GM12878 (cell line): ENCODE results near the gene C1S.
"Not testable (repeated sequence)": the region's sequence is repeated elsewhere in the genome, so short reads cannot be mapped to it uniquely, and the experiment has no call there.

ENCODE experiments used
- CBX5 ChIP-seq: sonication (generic); IDR thresholded peaks from 2 replicates; pipeline ENCODE4 v1.6.1; 2016; ENCODE audit warnings: low read depth, moderate library complexity, mild to moderate bottlenecking, inconsistent platforms
- CHD2 ChIP-seq: IDR thresholded peaks from 2 replicates; pipeline ENCODE4 v1.6.1; 2011; ENCODE audit warnings: low read depth, low read length, improper control_type of control experiment, borderline replicate concordance
- CTCF ChIP-seq, 3 experiments: IDR thresholded peaks in 2 of 3; conservative IDR thresholded peaks in 1 of 3; 2 replicates each; pipeline ENCODE4 v1.5.1; 2011; ENCODE audit warnings: low read depth in 3 of 3, low read length in 3 of 3, mild to moderate bottlenecking in 3 of 3, control low read depth in 2 of 3, moderate library complexity in 2 of 3, inconsistent platforms in 1 of 3, mixed read lengths in 1 of 3; ENCODE audit not compliant: control insufficient read depth in 2 of 3, insufficient read depth in 1 of 3; ENCODE audit errors: extremely low read depth in 1 of 3
- EP300 ChIP-seq, 2 experiments: fragments of 150-350 bp in 1 of 2; IDR thresholded peaks; 2 replicates each; pipeline ENCODE4 v1.6.1; 2011 to 2012; ENCODE audit warnings: low read depth in 2 of 2, low read length in 2 of 2, borderline replicate concordance in 1 of 2, improper control_type of control experiment in 1 of 2, inconsistent platforms in 1 of 2; ENCODE audit not compliant: control insufficient read depth in 1 of 2
- HDAC2 ChIP-seq: fragments of 200-600 bp; sonication (generic); IDR thresholded peaks from 2 replicates; pipeline ENCODE4 v1.6.1; 2017
- MTA2 ChIP-seq: fragments of 450-650 bp; IDR thresholded peaks from 2 replicates; pipeline ENCODE4 v1.6.1; 2016; ENCODE audit warnings: low read depth, mild to moderate bottlenecking, moderate library complexity
- MXI1 ChIP-seq: fragments of 150-350 bp; IDR thresholded peaks from 2 replicates; pipeline ENCODE4 v1.6.1; 2011; ENCODE audit warnings: low read depth, mild to moderate bottlenecking, inconsistent platforms, low read length, improper control_type of control experiment
- NRF1 ChIP-seq: conservative IDR thresholded peaks from 2 replicates; pipeline ENCODE4 v1.6.1; 2011; ENCODE audit warnings: mild to moderate bottlenecking, low read depth, low read length, improper control_type of control experiment
- POLR2A ChIP-seq: IDR thresholded peaks from 2 replicates; pipeline ENCODE4 v1.6.1; 2011; ENCODE audit warnings: low read depth, mild to moderate bottlenecking, low read length
- RAD21 ChIP-seq: IDR thresholded peaks from 2 replicates; pipeline ENCODE4 v1.6.1; 2011; ENCODE audit warnings: mild to moderate bottlenecking, low read depth, low read length, moderate library complexity; ENCODE audit not compliant: insufficient read depth
- REST ChIP-seq: IDR thresholded peaks from 2 replicates; pipeline ENCODE4 v1.6.1; 2012; ENCODE audit warnings: mild to moderate bottlenecking, low read depth, low read length
- SMARCA5 ChIP-seq: fragments of 450-650 bp; IDR thresholded peaks from 2 replicates; pipeline ENCODE4 v1.6.1; 2017; ENCODE audit warnings: mild to moderate bottlenecking
- TCF12 ChIP-seq: IDR thresholded peaks from 2 replicates; pipeline ENCODE4 v1.6.1; 2011; ENCODE audit warnings: low read depth, mild to moderate bottlenecking, low read length
- USF2 ChIP-seq: IDR thresholded peaks from 2 replicates; pipeline ENCODE4 v1.6.1; 2011; ENCODE audit warnings: low read depth, low read length, improper control_type of control experiment, borderline replicate concordance

- not testable (repeated sequence) for TF ChIP-seq RAD21; POLR2A; TCF12; CTCF (IDR thresholded peaks at IDR 0.05 in 2 of 3, conservative IDR thresholded peaks at IDR 0.05 in 1 of 3; ENCODE audit: control insufficient read depth in 2 of 3, extremely low read depth in 1 of 3, insufficient read depth in 1 of 3, low read depth in 3 of 3, low read length in 3 of 3); EP300 (IDR thresholded peaks at IDR 0.05; ENCODE audit: borderline replicate concordance in 1 of 2, control insufficient read depth in 1 of 2, low read depth in 2 of 2, low read length in 2 of 2); SMARCA5; USF2; NRF1; MXI1; CBX5; MTA2; HDAC2; CHD2; REST
Observed at GRCh38 chr12:7049445-7049951, 11.0 kb upstream of the C1S start.
